Rectal smooth muscle tissue (tissue), 1 donor: ENCODE data around the gene COBL.

Experiments used
- H3K27ac ChIP-seq: one replicate; pipeline ENCODE4 v1.7.0; 2013; ENCODE audit warnings: low read depth, low read length, inconsistent platforms
- H3K27me3 ChIP-seq: one replicate; pipeline ENCODE4 v1.7.0; 2013; ENCODE audit warnings: low read length; ENCODE audit not compliant: control insufficient read depth, insufficient read depth
- H3K36me3 ChIP-seq: one replicate; pipeline ENCODE4 v1.7.0; 2013; ENCODE audit warnings: low read length; ENCODE audit not compliant: control insufficient read depth, insufficient read depth
- H3K4me1 ChIP-seq: one replicate; pipeline ENCODE4 v1.7.0; 2013; ENCODE audit warnings: low read length; ENCODE audit not compliant: control insufficient read depth, insufficient read depth
- H3K4me3 ChIP-seq: one replicate; pipeline ENCODE4 v1.7.0; 2013; ENCODE audit warnings: low read length
- H3K9ac ChIP-seq: one replicate; pipeline ENCODE4 v1.7.0; 2013; ENCODE audit warnings: low read length

The COBL gene

GRCh38 chr7:51226916-51227535 lies 89.6 kb downstream of the COBL start:
- Histone ChIP-seq H3K9ac (no peak overlapping the region), H3K27ac (no peak overlapping the region), H3K4me1 (no peaks in the 10 kb centered on the region), H3K36me3 (no peaks in the 10 kb centered on the region), H3K4me3 (no peak overlapping the region), H3K27me3 (no peaks in the 10 kb centered on the region)

DNA sequence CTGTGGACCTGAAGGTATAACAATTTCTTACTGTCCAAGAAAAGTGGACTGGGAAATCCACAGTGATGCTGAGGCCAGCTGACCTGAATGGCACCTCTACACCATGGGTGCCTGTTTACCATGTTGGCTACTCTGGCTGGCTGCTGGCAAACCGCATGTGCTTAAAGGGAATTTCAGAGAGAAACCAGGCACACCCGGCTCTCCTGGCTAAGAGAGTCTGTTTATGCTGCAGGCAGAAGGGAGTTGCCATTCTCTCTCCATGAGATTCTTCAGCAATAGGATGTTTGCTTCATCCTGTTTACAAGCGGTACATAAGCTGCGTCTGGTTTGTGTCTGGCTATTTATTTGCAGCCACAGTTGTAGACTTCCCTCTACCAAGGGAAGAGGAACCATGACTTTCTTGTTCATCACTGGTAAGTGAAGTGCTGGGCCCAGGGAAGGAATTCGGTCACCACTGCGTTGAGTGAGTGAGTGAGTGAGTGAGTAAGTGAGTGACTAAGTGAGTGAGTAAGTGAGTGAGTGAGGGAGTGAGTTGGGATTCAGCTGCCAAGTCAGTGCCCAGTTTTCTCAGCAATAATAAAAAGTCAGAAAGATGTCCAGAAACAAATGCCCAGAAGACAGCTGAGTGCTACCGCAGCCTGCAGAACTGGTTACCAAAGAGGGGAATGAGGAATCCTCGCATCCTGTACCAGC lies 90.4 kb downstream of the COBL start:
- no peaks in the 10 kb centered on the region for H3K27me3 ChIP-seq
- no peaks in the 10 kb centered on the region for H3K36me3 ChIP-seq
- no peaks in the 10 kb centered on the region for H3K4me1 ChIP-seq
- no peak overlapping the region for H3K9ac ChIP-seq
- H3K4me3 ChIP-seq = no peak overlapping the region
- no peak overlapping the region for H3K27ac ChIP-seq

DNA sequence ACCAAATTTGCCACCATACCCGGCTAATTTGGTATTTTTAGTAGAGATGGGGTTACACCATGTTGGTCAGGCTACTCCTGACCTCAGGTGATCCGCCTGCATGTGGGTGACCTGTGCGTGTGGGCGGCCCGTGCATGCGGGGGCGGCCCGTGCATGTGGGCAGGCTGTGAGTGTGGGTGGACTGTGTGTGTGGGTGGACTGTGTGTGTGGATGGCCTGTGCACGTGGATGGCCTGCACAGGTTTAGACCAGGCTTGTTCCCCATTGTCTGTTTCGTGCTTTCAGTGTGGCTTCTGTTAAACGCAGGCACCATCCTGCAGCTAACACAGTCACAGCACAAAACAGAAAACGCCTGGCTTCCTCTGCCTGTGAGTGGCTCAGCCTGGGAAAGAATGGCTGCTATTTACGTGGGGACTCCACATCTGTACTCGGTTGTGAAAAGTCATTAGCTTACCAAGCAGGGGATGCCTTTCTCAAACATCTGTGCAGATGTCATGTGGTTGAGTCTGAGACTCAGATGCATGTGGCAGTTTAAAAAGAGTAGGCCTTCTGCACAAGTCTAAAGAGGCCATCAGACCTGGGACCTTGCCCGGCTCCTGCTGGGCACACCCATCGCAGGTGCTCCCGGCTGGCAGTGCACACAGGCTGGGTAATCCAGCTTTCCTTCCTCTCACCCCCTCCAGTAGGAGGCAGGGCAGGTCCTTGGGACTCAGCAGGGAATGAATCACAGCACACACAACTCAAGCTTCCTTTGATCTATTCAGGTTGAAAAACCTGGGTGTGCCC lies 91.6 kb downstream of the COBL start:
- H3K4me3 ChIP-seq = no peak overlapping the region
- H3K9ac ChIP-seq = no peak overlapping the region
- no peaks in the 10 kb centered on the region for H3K4me1 ChIP-seq
- H3K27me3 ChIP-seq = no peaks in the 10 kb centered on the region
- no peaks in the 10 kb centered on the region for H3K36me3 ChIP-seq
- H3K27ac ChIP-seq = no peak overlapping the region

- H3K4me1 ChIP-seq = no peaks in the 10 kb centered on the region
- no peaks in the 10 kb centered on the region for H3K36me3 ChIP-seq
- H3K27ac ChIP-seq = no peak overlapping the region
- H3K9ac ChIP-seq = no peak overlapping the region
- H3K4me3 ChIP-seq = no peak overlapping the region
- H3K27me3 ChIP-seq = no peaks in the 10 kb centered on the region
Measured at GRCh38 chr7:51223505-51223904, 93.1 kb downstream of the COBL start.

GRCh38 chr7:51222916-51223315 lies 93.7 kb downstream of the COBL start:
- H3K36me3 ChIP-seq = no peaks in the 10 kb centered on the region
- H3K9ac ChIP-seq = no peak overlapping the region
- no peak overlapping the region for H3K27ac ChIP-seq
- no peak overlapping the region for H3K4me3 ChIP-seq
- no peaks in the 10 kb centered on the region for H3K27me3 ChIP-seq
- H3K4me1 ChIP-seq = no peaks in the 10 kb centered on the region

GRCh38 chr7:51220226-51220625 lies 96.4 kb downstream of the COBL start:
- H3K27me3 ChIP-seq = no peaks in the 10 kb centered on the region
- H3K36me3 ChIP-seq = no peaks in the 10 kb centered on the region
- H3K4me1 ChIP-seq = no peaks in the 10 kb centered on the region
- H3K9ac ChIP-seq = no peak overlapping the region
- no peak overlapping the region for H3K4me3 ChIP-seq
- no peak overlapping the region for H3K27ac ChIP-seq

GRCh38 chr7:51219261-51219988 lies 97.2 kb downstream of the COBL start:
- Histone ChIP-seq H3K27me3 (no peaks in the 10 kb centered on the region), H3K4me1 (no peaks in the 10 kb centered on the region), H3K27ac (no peak overlapping the region), H3K36me3 (no peaks in the 10 kb centered on the region), H3K9ac (no peak overlapping the region), H3K4me3 (no peak overlapping the region)

- no peak overlapping the region for H3K9ac ChIP-seq
- H3K4me3 ChIP-seq = no peak overlapping the region
- H3K27me3 ChIP-seq = no peaks in the 10 kb centered on the region
- no peak overlapping the region for H3K27ac ChIP-seq
- no peaks in the 10 kb centered on the region for H3K36me3 ChIP-seq
- no peaks in the 10 kb centered on the region for H3K4me1 ChIP-seq
Measured at GRCh38 chr7:51217804-51218203, 98.8 kb downstream of the COBL start.

GRCh38 chr7:51214098-51214497 lies 102.5 kb downstream of the COBL start:
- no peaks in the 10 kb centered on the region for H3K4me1 ChIP-seq
- no peaks in the 10 kb centered on the region for H3K27me3 ChIP-seq
- no peak overlapping the region for H3K4me3 ChIP-seq
- H3K9ac ChIP-seq = no peak overlapping the region
- H3K27ac ChIP-seq = no peak overlapping the region
- no peaks in the 10 kb centered on the region for H3K36me3 ChIP-seq

- Histone ChIP-seq H3K27ac (no peak overlapping the region), H3K9ac (no peak overlapping the region), H3K4me3 (no peak overlapping the region), H3K27me3 (no peaks in the 10 kb centered on the region), H3K36me3 (no peaks in the 10 kb centered on the region), H3K4me1 (no peaks in the 10 kb centered on the region)
Measured at GRCh38 chr7:51213618-51214017, 103.0 kb downstream of the COBL start.

DNA sequence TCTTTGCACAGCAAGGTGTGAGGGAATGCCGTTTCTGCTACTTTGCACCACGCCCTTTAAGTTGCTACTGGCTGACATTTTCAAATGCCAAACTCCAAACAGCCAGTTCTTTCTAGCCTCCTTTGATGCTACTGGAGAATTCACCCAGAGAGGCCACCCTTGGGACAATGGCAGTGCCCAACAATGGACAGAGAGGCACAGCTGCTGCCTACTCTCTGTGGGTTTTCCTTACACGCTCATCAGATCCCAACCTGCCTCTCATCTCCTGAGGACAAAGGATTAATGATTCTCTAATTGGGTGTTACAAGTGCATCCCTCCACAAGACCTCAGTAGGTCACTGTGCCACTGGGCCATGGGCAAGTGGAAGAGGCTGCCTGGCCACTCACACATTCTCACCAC lies 105.8 kb downstream of the COBL start:
- H3K36me3 ChIP-seq = no peaks in the 10 kb centered on the region
- no peak overlapping the region for H3K4me3 ChIP-seq
- no peaks in the 10 kb centered on the region for H3K4me1 ChIP-seq
- no peak overlapping the region for H3K9ac ChIP-seq
- no peak overlapping the region for H3K27ac ChIP-seq
- no peaks in the 10 kb centered on the region for H3K27me3 ChIP-seq

DNA sequence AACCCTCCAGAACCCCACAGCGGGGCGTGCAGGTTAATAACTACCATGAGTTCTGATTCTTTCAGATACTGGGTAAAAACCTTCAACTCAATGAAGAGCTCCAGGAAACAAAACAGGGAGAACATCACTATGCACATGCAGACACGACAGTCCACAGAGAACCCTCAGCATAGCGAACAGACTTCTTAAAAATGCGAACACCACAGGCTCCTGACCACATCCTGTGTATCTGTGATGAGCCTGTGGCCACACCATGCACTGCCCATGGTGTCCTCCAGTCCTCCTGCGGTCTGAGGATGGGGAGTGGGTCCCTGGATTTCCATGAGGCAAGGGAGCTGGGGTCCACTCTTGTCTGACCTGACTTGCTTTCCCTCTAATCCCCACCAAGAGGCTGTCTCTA lies 107.2 kb downstream of the COBL start:
- Histone ChIP-seq H3K9ac (no peak overlapping the region), H3K4me3 (no peak overlapping the region), H3K4me1 (no peaks in the 10 kb centered on the region), H3K36me3 (no peaks in the 10 kb centered on the region), H3K27ac (no peak overlapping the region), H3K27me3 (no peaks in the 10 kb centered on the region)
